Measurements from ENCODE around the gene KLF11. TPM values are rescaled to one million over a fixed set of nuclear protein-coding genes. Genes with fewer than 3 reads are reported as not detected.

The KLF11 gene
- total RNA-seq, 1 experiment from 2014 or later = 6.9 TPM

DNA sequence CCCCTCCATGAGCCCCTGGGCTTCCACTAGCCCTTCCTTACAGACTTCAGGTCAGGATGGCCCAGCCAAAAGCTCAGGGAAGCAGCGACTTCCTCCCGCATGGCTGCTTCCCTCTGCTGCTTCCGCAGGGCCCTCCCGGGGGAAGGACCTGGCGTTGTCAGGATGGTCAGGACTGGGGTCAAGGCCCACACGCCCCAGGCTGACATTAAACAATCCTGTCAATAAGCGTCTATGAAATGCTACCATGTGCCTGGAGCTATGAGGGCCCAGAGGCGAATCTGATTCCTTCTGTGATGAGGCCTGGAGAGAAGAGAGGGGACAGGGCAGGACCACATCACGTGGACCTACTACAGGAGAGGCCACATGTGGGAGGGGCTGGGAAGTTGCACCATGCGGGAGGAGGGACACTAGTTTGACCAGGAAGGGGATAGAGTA is 19.6 kb downstream of the KLF11 start:
- intact Hi-C loops (cut with micrococcal nuclease; ENCODE audit: unreplicated experiment) = no loop called here
- Mint-ChIP-seq H3K27me3 (ENCODE audit: unreplicated experiment) (no peaks in the 10 kb centered on the region), H3K4me3 (ENCODE audit: low read depth, unreplicated experiment) (no peak overlapping the region), H3K4me1 (ENCODE audit: low read depth, unreplicated experiment) (no peaks in the 10 kb centered on the region), H3K27ac (ENCODE audit: unreplicated experiment) (no peak overlapping the region), H3K36me3 (ENCODE audit: insufficient read depth, unreplicated experiment) (peaks cover 6% of the 10 kb centered on the region), H3K9me3 (ENCODE audit: low read depth, unreplicated experiment) (no peaks in the 10 kb centered on the region)
- no TSS peak for BruUV-seq (replicated peaks)
- no peak for DNase-seq
- no peak for TF ChIP-seq CTCF (IDR thresholded peaks at IDR 0.05; ENCODE audit: unreplicated experiment)
- CTCF ChIA-PET = no interaction called here

- Mint-ChIP-seq H3K27ac (ENCODE audit: unreplicated experiment) (no peak overlapping the region), H3K36me3 (ENCODE audit: insufficient read depth, unreplicated experiment) (peaks cover 5% of the 10 kb centered on the region), H3K4me1 (ENCODE audit: low read depth, unreplicated experiment) (no peaks in the 10 kb centered on the region), H3K27me3 (ENCODE audit: unreplicated experiment) (no peaks in the 10 kb centered on the region), H3K4me3 (ENCODE audit: low read depth, unreplicated experiment) (no peak overlapping the region), H3K9me3 (ENCODE audit: low read depth, unreplicated experiment) (no peaks in the 10 kb centered on the region)
- CTCF ChIA-PET = no interaction called here
- DNase-seq = no peak
- BruUV-seq (replicated peaks) = no TSS peak
- TF ChIP-seq CTCF (IDR thresholded peaks at IDR 0.05; ENCODE audit: unreplicated experiment) = no peak
- intact Hi-C loops (cut with micrococcal nuclease; ENCODE audit: unreplicated experiment) = no loop called here
These were observed 20.2 kb downstream of the KLF11 start for GRCh38 chr2:10063566-10063965.

GRCh38 chr2:10064932-10065772 is 21.8 kb downstream of the KLF11 start:
- H3K27ac Mint-ChIP-seq (ENCODE audit: unreplicated experiment) = no peak overlapping the region
- peaks cover 5% of the 10 kb centered on the region for H3K36me3 Mint-ChIP-seq (ENCODE audit: insufficient read depth, unreplicated experiment)
- TF ChIP-seq CTCF (IDR thresholded peaks at IDR 0.05; ENCODE audit: unreplicated experiment) = no peak
- H3K4me3 Mint-ChIP-seq (ENCODE audit: low read depth, unreplicated experiment) = no peak overlapping the region
- CTCF ChIA-PET = no interaction called here
- DNase-seq = no peak
- intact Hi-C loops (cut with micrococcal nuclease; ENCODE audit: unreplicated experiment) = no loop called here
- H3K4me1 Mint-ChIP-seq (ENCODE audit: low read depth, unreplicated experiment) = no peaks in the 10 kb centered on the region
- no peaks in the 10 kb centered on the region for H3K27me3 Mint-ChIP-seq (ENCODE audit: unreplicated experiment)
- H3K9me3 Mint-ChIP-seq (ENCODE audit: low read depth, unreplicated experiment) = no peaks in the 10 kb centered on the region
- no TSS peak for BruUV-seq (replicated peaks)

DNA sequence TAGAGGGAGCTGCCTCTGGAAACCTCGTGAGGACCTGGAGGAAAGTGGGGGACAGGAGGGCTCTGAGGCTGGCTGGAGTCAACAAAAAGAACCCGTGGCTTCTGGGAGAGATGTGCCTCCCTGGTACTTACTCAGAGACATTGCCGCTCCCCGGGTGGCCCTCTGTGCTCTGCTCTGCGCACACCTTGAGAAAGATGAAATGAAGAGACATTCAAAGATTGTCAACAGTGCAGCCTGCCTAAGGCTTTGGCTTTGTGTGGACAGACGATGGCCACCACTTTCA is 22.4 kb downstream of the KLF11 start:
- Mint-ChIP-seq H3K9me3 (ENCODE audit: low read depth, unreplicated experiment) (no peaks in the 10 kb centered on the region), H3K4me3 (ENCODE audit: low read depth, unreplicated experiment) (no peak overlapping the region), H3K27me3 (ENCODE audit: unreplicated experiment) (no peaks in the 10 kb centered on the region), H3K36me3 (ENCODE audit: insufficient read depth, unreplicated experiment) (peaks cover 5% of the 10 kb centered on the region), H3K27ac (ENCODE audit: unreplicated experiment) (no peak overlapping the region), H3K4me1 (ENCODE audit: low read depth, unreplicated experiment) (no peaks in the 10 kb centered on the region)
- TF ChIP-seq CTCF (IDR thresholded peaks at IDR 0.05; ENCODE audit: unreplicated experiment) = no peak
- no peak for DNase-seq
- CTCF ChIA-PET = no interaction called here
- BruUV-seq (replicated peaks) = no TSS peak
- intact Hi-C loops (cut with micrococcal nuclease; ENCODE audit: unreplicated experiment) = no loop called here

All from Calu3 (cell line).